ENCODE data around the gene ALDH1A1.
"Not testable (repeated sequence)": the region's sequence is repeated elsewhere in the genome, so short reads cannot be mapped to it uniquely, and the experiment has no call there.

The ALDH1A1 gene

GRCh38 chr9:72872718-72873117 is 80.1 kb downstream of the ALDH1A1 start:
- Mint-ChIP-seq H3K27ac (no peak overlapping the region), H3K27me3 (peaks cover 9% of the 10 kb centered on the region), H3K4me1 (no peaks in the 10 kb centered on the region), H3K36me3 (peaks cover 1% of the 10 kb centered on the region), H3K4me3 (no peak overlapping the region), H3K9me3 (peaks cover 2% of the 10 kb centered on the region)
- no peak for DNase-seq (ENCODE audit: low spot score in 2 of 2)
- no peak for ATAC-seq (ENCODE audit: low read depth)

GRCh38 chr9:72871685-72872084 is 81.2 kb downstream of the ALDH1A1 start:
- H3K36me3 Mint-ChIP-seq: peaks cover 1% of the 10 kb centered on the region
- peaks cover 2% of the 10 kb centered on the region for H3K9me3 Mint-ChIP-seq
- H3K4me1 Mint-ChIP-seq: no peaks in the 10 kb centered on the region
- H3K27me3 Mint-ChIP-seq: peaks cover 9% of the 10 kb centered on the region
- no peak for DNase-seq (ENCODE audit: low spot score in 2 of 2)
- H3K27ac Mint-ChIP-seq: no peak overlapping the region
- no peak for ATAC-seq (ENCODE audit: low read depth)
- no peak overlapping the region for H3K4me3 Mint-ChIP-seq

- H3K4me3 Mint-ChIP-seq: no peak overlapping the region
Observed at GRCh38 chr9:72864327-72864726, 88.5 kb downstream of the ALDH1A1 start.

GRCh38 chr9:72863456-72864094 is 89.3 kb downstream of the ALDH1A1 start:
- Mint-ChIP-seq H3K27me3 (peaks cover 1% of the 10 kb centered on the region), H3K27ac (no peak overlapping the region)

More at GRCh38 chr9:72864327-72864726, 88.5 kb downstream of the ALDH1A1 start:
- peaks cover 2% of the 10 kb centered on the region for H3K27me3 Mint-ChIP-seq
- peaks cover 2% of the 10 kb centered on the region for H3K9me3 Mint-ChIP-seq
- peaks cover 1% of the 10 kb centered on the region for H3K36me3 Mint-ChIP-seq
- ATAC-seq (ENCODE audit: low read depth): no peak
- no peaks in the 10 kb centered on the region for H3K4me1 Mint-ChIP-seq
- no peak overlapping the region for H3K27ac Mint-ChIP-seq
- no peak for DNase-seq (ENCODE audit: low spot score in 2 of 2)

GRCh38 chr9:72862788-72863187 is 90.1 kb downstream of the ALDH1A1 start:
- H3K27ac Mint-ChIP-seq: not testable (repeated sequence)

More at GRCh38 chr9:72863456-72864094, 89.3 kb downstream of the ALDH1A1 start:
- DNase-seq (ENCODE audit: low spot score in 2 of 2) (no peak), ATAC-seq (ENCODE audit: low read depth) (no peak)
- H3K9me3 Mint-ChIP-seq: peaks cover 2% of the 10 kb centered on the region
- H3K4me3 Mint-ChIP-seq: no peak overlapping the region
- no peaks in the 10 kb centered on the region for H3K4me1 Mint-ChIP-seq
- peaks cover 1% of the 10 kb centered on the region for H3K36me3 Mint-ChIP-seq

GRCh38 chr9:72858089-72858912 is 94.6 kb downstream of the ALDH1A1 start:
- ATAC-seq (ENCODE audit: low read depth) (no peak), DNase-seq (ENCODE audit: low spot score in 2 of 2) (no peak)
- Mint-ChIP-seq H3K4me3 (no peak overlapping the region), H3K4me1 (peaks cover 2% of the 10 kb centered on the region), H3K36me3 (no peaks in the 10 kb centered on the region), H3K9me3 (no peaks in the 10 kb centered on the region), H3K27ac (no peak overlapping the region), H3K27me3 (no peaks in the 10 kb centered on the region)

More at GRCh38 chr9:72862788-72863187, 90.1 kb downstream of the ALDH1A1 start:
- not testable (repeated sequence) for H3K27me3 Mint-ChIP-seq; ATAC-seq (ENCODE audit: low read depth); H3K9me3 Mint-ChIP-seq; DNase-seq (ENCODE audit: low spot score in 2 of 2); H3K36me3 Mint-ChIP-seq; H3K4me1 Mint-ChIP-seq; H3K4me3 Mint-ChIP-seq

- H3K27me3 Mint-ChIP-seq: no peaks in the 10 kb centered on the region
- no peaks in the 10 kb centered on the region for H3K36me3 Mint-ChIP-seq
- H3K27ac Mint-ChIP-seq: no peak overlapping the region
- no peaks in the 10 kb centered on the region for H3K9me3 Mint-ChIP-seq
- peaks cover 2% of the 10 kb centered on the region for H3K4me1 Mint-ChIP-seq
- H3K4me3 Mint-ChIP-seq: no peak overlapping the region
- no peak for ATAC-seq (ENCODE audit: low read depth)
- no peak for DNase-seq (ENCODE audit: low spot score in 2 of 2)
Observed at GRCh38 chr9:72857624-72857996, 95.2 kb downstream of the ALDH1A1 start.

GRCh38 chr9:72856972-72857623 is 95.8 kb downstream of the ALDH1A1 start:
- H3K27ac Mint-ChIP-seq: no peak overlapping the region
- H3K4me3 Mint-ChIP-seq: no peak overlapping the region
- peaks cover 2% of the 10 kb centered on the region for H3K4me1 Mint-ChIP-seq
- no peak for ATAC-seq (ENCODE audit: low read depth)
- no peaks in the 10 kb centered on the region for H3K27me3 Mint-ChIP-seq
- no peak for DNase-seq (ENCODE audit: low spot score in 2 of 2)
- H3K9me3 Mint-ChIP-seq: no peaks in the 10 kb centered on the region
- H3K36me3 Mint-ChIP-seq: no peaks in the 10 kb centered on the region

- Mint-ChIP-seq H3K4me1 (peaks cover 2% of the 10 kb centered on the region), H3K27ac (no peak overlapping the region), H3K36me3 (no peaks in the 10 kb centered on the region), H3K9me3 (no peaks in the 10 kb centered on the region), H3K27me3 (no peaks in the 10 kb centered on the region), H3K4me3 (no peak overlapping the region)
- no peak for DNase-seq (ENCODE audit: low spot score in 2 of 2)
- no peak for ATAC-seq (ENCODE audit: low read depth)
Observed at GRCh38 chr9:72855890-72856523, 96.8 kb downstream of the ALDH1A1 start.

- H3K27me3 Mint-ChIP-seq: no peaks in the 10 kb centered on the region
- no peak overlapping the region for H3K4me3 Mint-ChIP-seq
- H3K27ac Mint-ChIP-seq: no peak overlapping the region
- peaks cover 2% of the 10 kb centered on the region for H3K4me1 Mint-ChIP-seq
- H3K9me3 Mint-ChIP-seq: no peaks in the 10 kb centered on the region
- H3K36me3 Mint-ChIP-seq: no peaks in the 10 kb centered on the region
- no peak for DNase-seq (ENCODE audit: low spot score in 2 of 2)
- no peak for ATAC-seq (ENCODE audit: low read depth)
Observed at GRCh38 chr9:72855321-72855720, 97.5 kb downstream of the ALDH1A1 start.

All from memory B cell (primary cell).